ENCODE measurements around the gene NOC3L. TPM values are rescaled to one million over a fixed set of nuclear protein-coding genes. Genes with fewer than 3 reads are reported as not detected.
A peak's percentile ranks its signal among the peaks of the same experiment; 100 is the strongest.

Gene NOC3L
- total and polyA plus RNA-seq, 2 donors (not counting 1 experiment from before 2014, with no cell fraction given) = 19.8 to 27.2 TPM

DNA sequence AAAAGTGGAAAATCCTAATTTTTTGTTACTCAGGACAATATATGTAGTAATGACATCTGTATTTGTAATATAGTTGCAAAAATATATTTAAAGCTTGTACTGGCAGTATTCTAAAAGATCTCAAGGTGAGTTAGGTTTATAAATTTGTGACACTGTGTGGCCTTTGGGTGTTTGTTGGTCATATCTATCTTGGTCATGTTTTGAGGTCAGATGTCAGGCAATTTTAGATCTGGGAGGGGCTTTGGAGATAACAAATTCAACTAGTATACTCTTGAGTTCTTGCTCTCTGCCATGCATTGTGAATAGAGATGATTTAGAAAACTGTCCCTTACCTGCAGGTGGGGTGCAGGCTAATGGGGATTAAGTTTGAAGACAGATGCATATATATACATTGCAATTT, 42.7 kb upstream of the NOC3L start:
- H3K9ac ChIP-seq (ENCODE audit: insufficient read depth, low read length) = no peak overlapping the region
- H4K20me1 ChIP-seq (ENCODE audit: control insufficient read depth, extremely low read depth, insufficient read depth, low read length) = no peaks in the 10 kb centered on the region
- peak overlapping the region; percentile 33 for H3K4me2 ChIP-seq (ENCODE audit: extremely low read depth, insufficient read depth, low read length)
- H2AFZ ChIP-seq (ENCODE audit: low read length) = no peak overlapping the region
- no peaks in the 10 kb centered on the region for H3K27me3 ChIP-seq (ENCODE audit: control insufficient read depth, insufficient read depth, low read length)
- H3K79me2 ChIP-seq (ENCODE audit: control insufficient read depth, insufficient read depth, low read length) = peaks cover 40% of the 10 kb centered on the region
- no peaks in the 10 kb centered on the region for H3K36me3 ChIP-seq (ENCODE audit: control insufficient read depth, insufficient read depth, low read length)
- no peak overlapping the region for H3K4me3 ChIP-seq (replicated peaks in 1 of 4; ENCODE audit: control extremely low read depth in 1 of 4, insufficient read depth in 1 of 4, low read depth in 3 of 4, low read length in 4 of 4)
- no peak for DNase-seq (ENCODE audit: low read depth in 2 of 2)
- no peaks in the 10 kb centered on the region for H3K4me1 ChIP-seq (ENCODE audit: control insufficient read depth, extremely low read depth, insufficient read depth, low read length)
- H3K9me3 ChIP-seq (ENCODE audit: control insufficient read depth, insufficient read depth, low read depth, low read length) = no peaks in the 10 kb centered on the region
- no peak overlapping the region for H3K27ac ChIP-seq (ENCODE audit: insufficient read depth, low read length)
- no peak for TF ChIP-seq EZH2 (IDR thresholded peaks at IDR 0.05; ENCODE audit: low read length, missing control alignments)
- TF ChIP-seq, protein P1, sequence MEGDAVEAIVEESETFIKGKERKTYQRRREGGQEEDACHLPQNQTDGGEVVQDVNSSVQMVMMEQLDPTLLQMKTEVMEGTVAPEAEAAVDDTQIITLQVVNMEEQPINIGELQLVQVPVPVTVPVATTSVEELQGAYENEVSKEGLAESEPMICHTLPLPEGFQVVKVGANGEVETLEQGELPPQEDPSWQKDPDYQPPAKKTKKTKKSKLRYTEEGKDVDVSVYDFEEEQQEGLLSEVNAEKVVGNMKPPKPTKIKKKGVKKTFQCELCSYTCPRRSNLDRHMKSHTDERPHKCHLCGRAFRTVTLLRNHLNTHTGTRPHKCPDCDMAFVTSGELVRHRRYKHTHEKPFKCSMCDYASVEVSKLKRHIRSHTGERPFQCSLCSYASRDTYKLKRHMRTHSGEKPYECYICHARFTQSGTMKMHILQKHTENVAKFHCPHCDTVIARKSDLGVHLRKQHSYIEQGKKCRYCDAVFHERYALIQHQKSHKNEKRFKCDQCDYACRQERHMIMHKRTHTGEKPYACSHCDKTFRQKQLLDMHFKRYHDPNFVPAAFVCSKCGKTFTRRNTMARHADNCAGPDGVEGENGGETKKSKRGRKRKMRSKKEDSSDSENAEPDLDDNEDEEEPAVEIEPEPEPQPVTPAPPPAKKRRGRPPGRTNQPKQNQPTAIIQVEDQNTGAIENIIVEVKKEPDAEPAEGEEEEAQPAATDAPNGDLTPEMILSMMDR (conservative IDR thresholded peaks at IDR 0.05 in 1 of 2, IDR thresholded peaks at IDR 0.05 in 1 of 2; ENCODE audit: low read depth in 1 of 2, low read length in 2 of 2) = no peak

- Histone ChIP-seq H3K4me2 (ENCODE audit: extremely low read depth, insufficient read depth, low read length) (peak overlapping the region; percentile 55), H3K4me1 (ENCODE audit: control insufficient read depth, extremely low read depth, insufficient read depth, low read length) (no peaks in the 10 kb centered on the region), H3K27me3 (ENCODE audit: control insufficient read depth, insufficient read depth, low read length) (no peaks in the 10 kb centered on the region), H3K9me3 (ENCODE audit: control insufficient read depth, insufficient read depth, low read depth, low read length) (no peaks in the 10 kb centered on the region), H2AFZ (ENCODE audit: low read length) (peak overlapping the region; percentile 53), H3K27ac (ENCODE audit: insufficient read depth, low read length) (peak overlapping the region; percentile 76), H3K9ac (ENCODE audit: insufficient read depth, low read length) (peak overlapping the region; percentile 85), H3K79me2 (ENCODE audit: control insufficient read depth, insufficient read depth, low read length) (peaks cover 37% of the 10 kb centered on the region), H3K4me3 (replicated peaks in 1 of 4; ENCODE audit: control extremely low read depth in 1 of 4, insufficient read depth in 1 of 4, low read depth in 3 of 4, low read length in 4 of 4) (peak overlapping the region; percentile 66 to 89 (median 76)), H4K20me1 (ENCODE audit: control insufficient read depth, extremely low read depth, insufficient read depth, low read length) (no peaks in the 10 kb centered on the region), H3K36me3 (ENCODE audit: control insufficient read depth, insufficient read depth, low read length) (no peaks in the 10 kb centered on the region)
- TF ChIP-seq, protein P1 (conservative IDR thresholded peaks at IDR 0.05 in 1 of 2, IDR thresholded peaks at IDR 0.05 in 1 of 2; ENCODE audit: low read depth in 1 of 2, low read length in 2 of 2) = no peak
- TF ChIP-seq EZH2 (IDR thresholded peaks at IDR 0.05; ENCODE audit: low read length, missing control alignments) = no peak
- peak; percentile 70 to 76 for DNase-seq (ENCODE audit: low read depth in 2 of 2)
Observed at GRCh38 chr10:94403380-94404213, 40.9 kb upstream of the NOC3L start.

GRCh38 chr10:94402843-94403379, 40.2 kb upstream of the NOC3L start:
- peak; percentile 9 to 32 for DNase-seq (ENCODE audit: low read depth in 2 of 2)

More at GRCh38 chr10:94402843-94403379, 40.2 kb upstream of the NOC3L start:
- no peaks in the 10 kb centered on the region for H3K27me3 ChIP-seq (ENCODE audit: control insufficient read depth, insufficient read depth, low read length)
- no peak for TF ChIP-seq EZH2 (IDR thresholded peaks at IDR 0.05; ENCODE audit: low read length, missing control alignments)
- TF ChIP-seq, protein P1 (conservative IDR thresholded peaks at IDR 0.05 in 1 of 2, IDR thresholded peaks at IDR 0.05 in 1 of 2; ENCODE audit: low read depth in 1 of 2, low read length in 2 of 2) = no peak
- H2AFZ ChIP-seq (ENCODE audit: low read length) = peak overlapping the region; percentile 74
- no peaks in the 10 kb centered on the region for H3K36me3 ChIP-seq (ENCODE audit: control insufficient read depth, insufficient read depth, low read length)
- H3K9me3 ChIP-seq (ENCODE audit: control insufficient read depth, insufficient read depth, low read depth, low read length) = no peaks in the 10 kb centered on the region
- peak overlapping the region; percentile 66 to 89 (median 76) for H3K4me3 ChIP-seq (replicated peaks in 1 of 4; ENCODE audit: control extremely low read depth in 1 of 4, insufficient read depth in 1 of 4, low read depth in 3 of 4, low read length in 4 of 4)
- H4K20me1 ChIP-seq (ENCODE audit: control insufficient read depth, extremely low read depth, insufficient read depth, low read length) = no peaks in the 10 kb centered on the region
- H3K4me2 ChIP-seq (ENCODE audit: extremely low read depth, insufficient read depth, low read length) = peak overlapping the region; percentile 44
- no peaks in the 10 kb centered on the region for H3K4me1 ChIP-seq (ENCODE audit: control insufficient read depth, extremely low read depth, insufficient read depth, low read length)
- peak overlapping the region; percentile 76 for H3K27ac ChIP-seq (ENCODE audit: insufficient read depth, low read length)
- peaks cover 35% of the 10 kb centered on the region for H3K79me2 ChIP-seq (ENCODE audit: control insufficient read depth, insufficient read depth, low read length)
- peak overlapping the region; percentile 85 for H3K9ac ChIP-seq (ENCODE audit: insufficient read depth, low read length)
